K562 (cell line): ENCODE data around the gene ARHGAP15. TPM values are rescaled to one million over a fixed set of nuclear protein-coding genes. Genes with fewer than 3 reads are reported as not detected.

Source experiments
- ATAC-seq: fragments of 200-7000 bp; cut with Tn5 transposase; 3 replicates; pipeline ENCODE4 v1.9.1; 2020; ENCODE audit warnings: moderate library complexity
- BruUV-seq: library from RNA; stranded (reverse); fragments of 400-500 nt; replicated peaks from 2 replicates; lab custom pipeline; 2021; lab: Mats Ljungman, UMichigan
- CTCF ChIA-PET: fragments of 300-600 bp; formaldehyde crosslinking; extraction: SDS; loops from one replicate; lab custom pipeline; 2021; ENCODE audit warnings: low intra/inter-chr PET ratio; lab: Yijun Ruan, JAX
- POLR2A ChIA-PET: fragments of 300-600, 350-650 bp; sonication (Branson Sonifier 250); formaldehyde crosslinking; extraction: SDS; loops from one replicate; lab custom pipeline; 2021; ENCODE audit warnings: antibody characterized with exemption, inconsistent platforms; lab: Yijun Ruan, JAX
- DNase-seq, 4 experiments: peaks; one replicate each; pipeline versions ENCODE4 v3.0.0 to v3.0.0-alpha.2; 2011 to 2018; ENCODE audit warnings: low spot score in 3 of 4, mixed read lengths in 3 of 4; ENCODE audit errors: extremely low read depth in 1 of 4
- FAIRE-seq: peaks from 2 replicates; lab custom pipeline; 2011; peaks lifted over from hg19 to GRCh38; lab: Jason Lieb, UNC
- H2AFZ ChIP-seq: 2 replicates; pipeline ENCODE4 v1.6.0; 2011; ENCODE audit warnings: low read depth, low read length, control low read depth, inconsistent platforms
- H3K27ac ChIP-seq: fragments of 200-600 bp; 3 replicates; pipeline ENCODE4 v1.8.0; 2011; ENCODE audit warnings: low read depth, mild to moderate bottlenecking, control low read depth, inconsistent platforms, low read length, moderate library complexity, mixed read lengths; ENCODE audit errors: extremely low read depth
- H3K27me3 ChIP-seq, 2 experiments: fragments of 300-600 bp in 1 of 2; 2 replicates in 1 of 2; 3 replicates in 1 of 2; pipeline versions ENCODE4 v1.6.0 to v1.8.0; 2011; ENCODE audit warnings: inconsistent platforms in 2 of 2, low read length in 2 of 2, mild to moderate bottlenecking in 1 of 2, mixed read lengths in 1 of 2, moderate library complexity in 1 of 2; ENCODE audit not compliant: control insufficient read depth in 2 of 2, insufficient read depth in 2 of 2
- H3K36me3 ChIP-seq: fragments of 300-600 bp; 3 replicates; pipeline ENCODE4 v1.8.0; 2011; ENCODE audit warnings: mild to moderate bottlenecking, low read length, inconsistent platforms; ENCODE audit not compliant: control insufficient read depth, insufficient read depth
- H3K4me1 ChIP-seq, 2 experiments: fragments of 200-600 bp in 1 of 2; replicated peaks in 1 of 2; 2 replicates in 1 of 2; 3 replicates in 1 of 2; pipeline versions ENCODE4 v1.5.1 to v1.8.0; 2011; ENCODE audit warnings: inconsistent platforms in 2 of 2, low read length in 2 of 2, mild to moderate bottlenecking in 1 of 2, mixed read lengths in 1 of 2, moderate library complexity in 1 of 2; ENCODE audit not compliant: control insufficient read depth in 2 of 2, insufficient read depth in 2 of 2
- H3K4me2 ChIP-seq: 2 replicates; pipeline ENCODE4 v1.6.1; 2011; ENCODE audit warnings: low read length, control low read depth, inconsistent platforms, mixed read lengths; ENCODE audit not compliant: insufficient read depth
- H3K4me3 ChIP-seq: fragments of 200-600 bp; sonication (generic), shearing (Covaris generic); 2 replicates; pipeline ENCODE4 v1.5.1; 2016; ENCODE audit warnings: control low read depth, inconsistent platforms
- H3K79me2 ChIP-seq: fragments of 200-600 bp; 3 replicates; pipeline ENCODE4 v1.8.0; 2011; ENCODE audit warnings: low read length, inconsistent platforms; ENCODE audit not compliant: control insufficient read depth, insufficient read depth
- H3K9ac ChIP-seq, 2 experiments: 2 replicates each; pipeline versions ENCODE4 v1.6.0 to v1.6.1; 2011; ENCODE audit warnings: low read depth in 2 of 2, low read length in 2 of 2, control low read depth in 1 of 2, inconsistent platforms in 1 of 2, mild to moderate bottlenecking in 1 of 2, mixed read lengths in 1 of 2; ENCODE audit not compliant: insufficient read depth in 1 of 2
- H3K9me1 ChIP-seq: one replicate; pipeline ENCODE4 v1.6.0; 2011; ENCODE audit warnings: inconsistent platforms, mild to moderate bottlenecking, low read length, moderate library complexity; ENCODE audit not compliant: control insufficient read depth, insufficient read depth
- H3K9me3 ChIP-seq: replicated peaks from 2 replicates; pipeline ENCODE4 v1.5.1; 2011; ENCODE audit warnings: low read depth, low read length, inconsistent platforms; ENCODE audit not compliant: control insufficient read depth, insufficient read depth
- H4K20me1 ChIP-seq: replicated peaks from 2 replicates; pipeline ENCODE4 v1.6.1; 2011; ENCODE audit warnings: low read length, inconsistent platforms, mixed read lengths; ENCODE audit not compliant: control insufficient read depth, insufficient read depth
- ILK ChIP-seq: fragments of 450-650 bp; IDR thresholded peaks from 2 replicates; pipeline ENCODE4 v1.6.1; 2016; ENCODE audit warnings: missing genetic modification characterization, low read depth, mild to moderate bottlenecking, missing compliant biosample characterization, moderate library complexity, borderline replicate concordance
- KHSRP ChIP-seq: fragments of 450-650 bp; IDR thresholded peaks from 2 replicates; pipeline ENCODE4 v1.6.1; 2017
- OTX1 ChIP-seq: fragments of 450-650 bp; formaldehyde crosslinking; IDR thresholded peaks from 2 replicates; pipeline ENCODE4 v1.4.0; 2022; ENCODE audit warnings: mild to moderate bottlenecking
- PCBP1 ChIP-seq: fragments of 200-400 bp; formaldehyde crosslinking; IDR thresholded peaks from 2 replicates; pipeline ENCODE4 v1.6.1; 2018; ENCODE audit warnings: mild to moderate bottlenecking, low read depth, low read length; ENCODE audit not compliant: poor library complexity, severe bottlenecking
- RBM39 ChIP-seq: fragments of 200-400 bp; formaldehyde crosslinking; optimal IDR thresholded peaks from 2 replicates; pipeline ENCODE3; 2018; ENCODE audit warnings: low read depth, low read length
- SMARCA5 ChIP-seq: fragments of 450-650 bp; IDR thresholded peaks from 2 replicates; pipeline ENCODE4 v1.6.1; 2016
- THRAP3 ChIP-seq: fragments of 450-650 bp; IDR thresholded peaks from 2 replicates; pipeline ENCODE4 v1.6.1; 2016; ENCODE audit warnings: mild to moderate bottlenecking, inconsistent platforms, borderline replicate concordance
- whole genome bisulfite sequencing: fragments of 100-300 bp; shearing (Covaris generic); methylation state at CpG from one replicate; pipeline ENCODE4 v1.1.6; 2016; ENCODE audit warnings: low coverage, mixed read lengths; ENCODE audit not compliant: insufficient coverage; ENCODE audit errors: missing lambda C conversion rate; 5-methylcytosine and 5-hydroxymethylcytosine counted together
- in situ Hi-C: fragments of 300-500 bp; cut with MboI; formaldehyde crosslinking; loops from 4 replicates; pipeline ENCODE4 v1.15.0; 2018; ENCODE audit warnings: inconsistent platforms, mixed read lengths
- intact Hi-C: fragments of 100-400 bp; cut with micrococcal nuclease; formaldehyde crosslinking; loops from 2 replicates; pipeline ENCODE4 v1.14.2; 2022
- polyA plus RNA-seq, 8 experiments: library from polyadenylated mRNA; depleted of rRNA in 4 of 8; stranded (reverse) in 5 of 8; unstranded in 3 of 8; fragments of >200 nt; fragmentation: Nextera tagmentation in 2 of 8; fragmentation: Illumina TruSeq in 1 of 8; extraction: Ambion mirVana in 2 of 8; extraction: Trizol in 1 of 8; gene quantifications; 2 replicates each; pipeline versions ENCODE4 v1.2.1 to v1.2.3, GENCODE V29; 2011 to 2014; ENCODE audit warnings: inconsistent platforms in 1 of 8, missing spikeins in 1 of 8
- total RNA-seq, 7 experiments: library from RNA; depleted of rRNA in 6 of 7; stranded (reverse); fragments of >200 nt in 6 of 7; fragmentation: Illumina TruSeq in 2 of 7; extraction: Trizol in 2 of 7; gene quantifications; 2 replicates each; pipeline versions ENCODE4 v1.2.1 to v1.2.3, GENCODE V29; 2011 to 2021; ENCODE audit warnings: low replicate concordance in 1 of 7
- TF ChIP-seq, protein P1 (sequence below): sonication (generic); formaldehyde crosslinking; IDR thresholded peaks from 2 replicates; pipeline ENCODE4 v1.8.0; 2023; ENCODE audit warnings: mild to moderate bottlenecking, missing genetic modification reagents
- TF ChIP-seq, protein P2 (sequence below), 2 experiments: fragments of 450-650 bp; formaldehyde crosslinking in 1 of 2; IDR thresholded peaks; 2 replicates each; pipeline versions ENCODE4 v1.4.0 to v1.6.1; 2014 to 2020; ENCODE audit warnings: mild to moderate bottlenecking in 2 of 2, borderline replicate concordance in 1 of 2, low read depth in 1 of 2
- TF ChIP-seq, protein P3 (sequence below), 3 experiments: IDR thresholded peaks in 2 of 3; conservative IDR thresholded peaks in 1 of 3; 2 replicates each; pipeline ENCODE4 v1.5.1; 2011 to 2012; ENCODE audit warnings: low read length in 3 of 3, mild to moderate bottlenecking in 3 of 3, control low read depth in 2 of 3, improper control_type of control experiment in 1 of 3, inconsistent platforms in 1 of 3, low read depth in 1 of 3, mixed read lengths in 1 of 3, moderate library complexity in 1 of 3; ENCODE audit not compliant: insufficient read depth in 2 of 3
- TF ChIP-seq, protein P4 (sequence below): fragments of 250-450 bp; sonication (Bioruptor Pico); IDR thresholded peaks from 2 replicates; pipeline ENCODE4 v1.8.0; 2021; ENCODE audit warnings: moderate library complexity, mild to moderate bottlenecking, inconsistent platforms

ARHGAP15 gene
- total and polyA plus RNA-seq, 9 of the 15 experiments (the other 6 are each of a cell fraction or from before 2014, with no cell fraction given) = 1.5 to 17.9 (median 7.9) TPM

DNA sequence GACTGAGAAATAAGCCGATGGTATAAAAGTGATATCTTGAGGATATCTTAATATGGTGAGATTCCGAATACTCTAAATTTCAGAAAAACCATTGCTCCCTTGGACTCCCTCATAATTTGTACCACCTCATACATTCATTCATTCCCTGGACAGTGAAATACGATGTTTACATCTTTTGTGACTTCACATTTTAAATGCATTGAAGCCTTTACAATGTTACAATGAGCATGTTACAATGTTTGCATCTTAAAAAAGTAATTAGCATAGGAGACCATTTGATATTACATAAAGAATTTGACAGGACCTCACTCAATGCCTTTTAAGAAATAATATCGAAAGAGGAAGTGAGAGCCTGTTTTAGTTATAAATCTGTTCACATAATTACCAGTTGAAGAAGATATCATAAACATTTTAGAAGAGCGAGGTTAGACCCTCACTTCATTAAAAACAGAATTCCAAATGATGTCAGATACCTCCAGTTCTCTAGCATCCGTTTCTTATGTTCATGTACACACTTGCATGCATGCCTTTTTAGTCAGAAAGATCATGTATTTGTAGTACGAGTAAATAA, 372.0 kb downstream of the ARHGAP15 start:
- Histone ChIP-seq H3K27me3 (no peaks in the 10 kb centered on the region), H3K9ac (no peak overlapping the region), H3K79me2 (no peaks in the 10 kb centered on the region), H3K9me3 (no peaks in the 10 kb centered on the region), H3K36me3 (no peaks in the 10 kb centered on the region), H3K27ac (no peak overlapping the region), H3K4me1 (no peaks in the 10 kb centered on the region), H3K4me3 (no peak overlapping the region), H3K9me1 (no peaks in the 10 kb centered on the region), H4K20me1 (no peaks in the 10 kb centered on the region), H3K4me2 (no peak overlapping the region), H2AFZ (no peak overlapping the region)
- intact Hi-C loops = no loop called here
- CTCF ChIA-PET = no interaction called here
- POLR2A ChIA-PET = no interaction called here
- BruUV-seq = no TSS peak
- 11% methylated on average over 7 of the region's 7 CpGs for WGBS
- no peak for FAIRE-seq
- in situ Hi-C loops = no loop called here
- DNase-seq = no peak
- no peak for ATAC-seq
- TF ChIP-seq ILK (no peak), OTX1 (CRISPR knock-in tag) (no peak), KHSRP (no peak), SMARCA5 (no peak), RBM39 (no peak), PCBP1 (no peak), THRAP3 (no peak)
- TF ChIP-seq, protein P1, sequence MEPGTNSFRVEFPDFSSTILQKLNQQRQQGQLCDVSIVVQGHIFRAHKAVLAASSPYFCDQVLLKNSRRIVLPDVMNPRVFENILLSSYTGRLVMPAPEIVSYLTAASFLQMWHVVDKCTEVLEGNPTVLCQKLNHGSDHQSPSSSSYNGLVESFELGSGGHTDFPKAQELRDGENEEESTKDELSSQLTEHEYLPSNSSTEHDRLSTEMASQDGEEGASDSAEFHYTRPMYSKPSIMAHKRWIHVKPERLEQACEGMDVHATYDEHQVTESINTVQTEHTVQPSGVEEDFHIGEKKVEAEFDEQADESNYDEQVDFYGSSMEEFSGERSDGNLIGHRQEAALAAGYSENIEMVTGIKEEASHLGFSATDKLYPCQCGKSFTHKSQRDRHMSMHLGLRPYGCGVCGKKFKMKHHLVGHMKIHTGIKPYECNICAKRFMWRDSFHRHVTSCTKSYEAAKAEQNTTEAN (CRISPR knock-in tag) = no peak
- TF ChIP-seq, protein P2, sequence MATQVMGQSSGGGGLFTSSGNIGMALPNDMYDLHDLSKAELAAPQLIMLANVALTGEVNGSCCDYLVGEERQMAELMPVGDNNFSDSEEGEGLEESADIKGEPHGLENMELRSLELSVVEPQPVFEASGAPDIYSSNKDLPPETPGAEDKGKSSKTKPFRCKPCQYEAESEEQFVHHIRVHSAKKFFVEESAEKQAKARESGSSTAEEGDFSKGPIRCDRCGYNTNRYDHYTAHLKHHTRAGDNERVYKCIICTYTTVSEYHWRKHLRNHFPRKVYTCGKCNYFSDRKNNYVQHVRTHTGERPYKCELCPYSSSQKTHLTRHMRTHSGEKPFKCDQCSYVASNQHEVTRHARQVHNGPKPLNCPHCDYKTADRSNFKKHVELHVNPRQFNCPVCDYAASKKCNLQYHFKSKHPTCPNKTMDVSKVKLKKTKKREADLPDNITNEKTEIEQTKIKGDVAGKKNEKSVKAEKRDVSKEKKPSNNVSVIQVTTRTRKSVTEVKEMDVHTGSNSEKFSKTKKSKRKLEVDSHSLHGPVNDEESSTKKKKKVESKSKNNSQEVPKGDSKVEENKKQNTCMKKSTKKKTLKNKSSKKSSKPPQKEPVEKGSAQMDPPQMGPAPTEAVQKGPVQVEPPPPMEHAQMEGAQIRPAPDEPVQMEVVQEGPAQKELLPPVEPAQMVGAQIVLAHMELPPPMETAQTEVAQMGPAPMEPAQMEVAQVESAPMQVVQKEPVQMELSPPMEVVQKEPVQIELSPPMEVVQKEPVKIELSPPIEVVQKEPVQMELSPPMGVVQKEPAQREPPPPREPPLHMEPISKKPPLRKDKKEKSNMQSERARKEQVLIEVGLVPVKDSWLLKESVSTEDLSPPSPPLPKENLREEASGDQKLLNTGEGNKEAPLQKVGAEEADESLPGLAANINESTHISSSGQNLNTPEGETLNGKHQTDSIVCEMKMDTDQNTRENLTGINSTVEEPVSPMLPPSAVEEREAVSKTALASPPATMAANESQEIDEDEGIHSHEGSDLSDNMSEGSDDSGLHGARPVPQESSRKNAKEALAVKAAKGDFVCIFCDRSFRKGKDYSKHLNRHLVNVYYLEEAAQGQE (IDR thresholded peaks at IDR 0.05; ENCODE audit: borderline replicate concordance) = no peak
- TF ChIP-seq, protein P2 (CRISPR knock-in tag; IDR thresholded peaks at IDR 0.05; ENCODE audit: low read depth) = no peak
- TF ChIP-seq, protein P3, sequence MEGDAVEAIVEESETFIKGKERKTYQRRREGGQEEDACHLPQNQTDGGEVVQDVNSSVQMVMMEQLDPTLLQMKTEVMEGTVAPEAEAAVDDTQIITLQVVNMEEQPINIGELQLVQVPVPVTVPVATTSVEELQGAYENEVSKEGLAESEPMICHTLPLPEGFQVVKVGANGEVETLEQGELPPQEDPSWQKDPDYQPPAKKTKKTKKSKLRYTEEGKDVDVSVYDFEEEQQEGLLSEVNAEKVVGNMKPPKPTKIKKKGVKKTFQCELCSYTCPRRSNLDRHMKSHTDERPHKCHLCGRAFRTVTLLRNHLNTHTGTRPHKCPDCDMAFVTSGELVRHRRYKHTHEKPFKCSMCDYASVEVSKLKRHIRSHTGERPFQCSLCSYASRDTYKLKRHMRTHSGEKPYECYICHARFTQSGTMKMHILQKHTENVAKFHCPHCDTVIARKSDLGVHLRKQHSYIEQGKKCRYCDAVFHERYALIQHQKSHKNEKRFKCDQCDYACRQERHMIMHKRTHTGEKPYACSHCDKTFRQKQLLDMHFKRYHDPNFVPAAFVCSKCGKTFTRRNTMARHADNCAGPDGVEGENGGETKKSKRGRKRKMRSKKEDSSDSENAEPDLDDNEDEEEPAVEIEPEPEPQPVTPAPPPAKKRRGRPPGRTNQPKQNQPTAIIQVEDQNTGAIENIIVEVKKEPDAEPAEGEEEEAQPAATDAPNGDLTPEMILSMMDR (IDR thresholded peaks at IDR 0.05 in 2 of 3, conservative IDR thresholded peaks at IDR 0.05 in 1 of 3; ENCODE audit: insufficient read depth in 2 of 3, low read depth in 1 of 3, low read length in 3 of 3) = no peak
- TF ChIP-seq, protein P4, sequence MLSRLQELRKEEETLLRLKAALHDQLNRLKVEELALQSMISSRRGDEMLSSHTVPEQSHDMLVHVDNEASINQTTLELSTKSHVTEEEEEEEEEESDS (CRISPR knock-in tag) = no peak
